K562 (cell line): ENCODE data around the gene NDOR1. TPM values are rescaled to one million over a fixed set of nuclear protein-coding genes. Genes with fewer than 3 reads are reported as not detected.

ENCODE experiments used
- ATF7 ChIP-seq: fragments of 450-650 bp; IDR thresholded peaks from 2 replicates; pipeline ENCODE4 v1.7.1; 2014; ENCODE audit warnings: mild to moderate bottlenecking, moderate library complexity
- CREB3 ChIP-seq: fragments of 450-650 bp; conservative IDR thresholded peaks from 2 replicates; pipeline ENCODE4 v1.6.1; 2016; ENCODE audit warnings: missing genetic modification characterization, low read depth, mild to moderate bottlenecking, missing compliant biosample characterization, moderate library complexity
- EP400 ChIP-seq: fragments of 450-650 bp; IDR thresholded peaks from 2 replicates; pipeline ENCODE4 v1.6.1; 2017; ENCODE audit warnings: antibody characterized with exemption, mild to moderate bottlenecking, moderate library complexity
- MTA1 ChIP-seq: fragments of 450-650 bp; IDR thresholded peaks from 2 replicates; pipeline ENCODE4 v1.6.1; 2017; ENCODE audit warnings: borderline replicate concordance
- NEUROD1 ChIP-seq: fragments of 150-350 bp; IDR thresholded peaks from 2 replicates; pipeline ENCODE4 v1.6.1; 2014; ENCODE audit warnings: borderline replicate concordance, low read length, low read depth; ENCODE audit not compliant: partially characterized antibody
- NUFIP1 ChIP-seq: fragments of 450-650 bp; IDR thresholded peaks from 2 replicates; pipeline ENCODE4 v1.6.1; 2018; ENCODE audit not compliant: partially characterized antibody
- POLR2AphosphoS2 ChIP-seq: IDR thresholded peaks from 2 replicates; pipeline ENCODE4 v1.6.1; 2012; ENCODE audit warnings: low read length, improper control_type of control experiment
- RHOXF2B ChIP-seq: fragments of 250-450 bp; sonication (Bioruptor Pico); conservative IDR thresholded peaks from 2 replicates; pipeline ENCODE4 v1.5.1; 2021
- SMARCA4 ChIP-seq: fragments of 450-650 bp; IDR thresholded peaks from 2 replicates; pipeline ENCODE4 v1.6.1; 2016
- SMARCA5 ChIP-seq: fragments of 450-650 bp; IDR thresholded peaks from 2 replicates; pipeline ENCODE4 v1.6.1; 2016
- XRCC5 ChIP-seq: fragments of 200-400 bp; formaldehyde crosslinking; IDR thresholded peaks from 2 replicates; pipeline ENCODE4 v1.6.1; 2017; ENCODE audit warnings: low read depth, mild to moderate bottlenecking, low read length
- ZBTB43 ChIP-seq: sonication (generic); formaldehyde crosslinking; IDR thresholded peaks from 2 replicates; pipeline ENCODE4 v1.8.0; 2023; ENCODE audit warnings: mild to moderate bottlenecking, missing genetic modification reagents
- ZNF551 ChIP-seq: fragments of 250-450 bp; sonication (Bioruptor Pico); IDR thresholded peaks from 2 replicates; pipeline ENCODE4 v1.5.0; 2021; ENCODE audit warnings: mild to moderate bottlenecking, moderate library complexity
- ZNF785 ChIP-seq: fragments of 250-450 bp; sonication (Bioruptor Pico); IDR thresholded peaks from 2 replicates; pipeline ENCODE4 v1.4.0; 2020; ENCODE audit warnings: mild to moderate bottlenecking
- ZSCAN29 ChIP-seq: fragments of 450-650 bp; IDR thresholded peaks from 2 replicates; pipeline ENCODE4 v1.6.1; 2017
- polyA plus RNA-seq, 8 experiments: library from polyadenylated mRNA; depleted of rRNA in 4 of 8; stranded (reverse) in 5 of 8; unstranded in 3 of 8; fragments of >200 nt; fragmentation: Nextera tagmentation in 2 of 8; fragmentation: Illumina TruSeq in 1 of 8; extraction: Ambion mirVana in 2 of 8; extraction: Trizol in 1 of 8; gene quantifications; 2 replicates each; pipeline versions ENCODE4 v1.2.1 to v1.2.3, GENCODE V29; 2011 to 2014; ENCODE audit warnings: inconsistent platforms in 1 of 8, missing spikeins in 1 of 8
- total RNA-seq, 7 experiments: library from RNA; depleted of rRNA in 6 of 7; stranded (reverse); fragments of >200 nt in 6 of 7; fragmentation: Illumina TruSeq in 2 of 7; extraction: Trizol in 2 of 7; gene quantifications; 2 replicates each; pipeline versions ENCODE4 v1.2.1 to v1.2.3, GENCODE V29; 2011 to 2021; ENCODE audit warnings: low replicate concordance in 1 of 7
- TF ChIP-seq, protein P1 (sequence below): fragments of 450-650 bp; IDR thresholded peaks from 2 replicates; pipeline ENCODE4 v1.6.1; 2016; ENCODE audit warnings: antibody characterized with exemption
- TF ChIP-seq, protein P2 (sequence below), 2 experiments: fragments of 450-650 bp in 1 of 2; IDR thresholded peaks; 2 replicates each; pipeline ENCODE4 v1.6.1; 2011 to 2017; ENCODE audit warnings: low read depth in 2 of 2, antibody characterized with exemption in 1 of 2, borderline replicate concordance in 1 of 2, low read length in 1 of 2, mild to moderate bottlenecking in 1 of 2, mixed read lengths in 1 of 2; ENCODE audit not compliant: control insufficient read depth in 1 of 2
- TF ChIP-seq, protein P3 (sequence below): conservative IDR thresholded peaks from 2 replicates; pipeline ENCODE4 v1.6.1; 2011; ENCODE audit warnings: low read depth, mild to moderate bottlenecking, low read length; ENCODE audit not compliant: control insufficient read depth

Gene NDOR1
- total and polyA plus RNA-seq, 9 of the 15 experiments (the other 6 are each of a cell fraction or from before 2014, with no cell fraction given), result 0.06 to 36.9 (median 6.9) TPM

GRCh38 chr9:137223078-137223970 is 17.8 kb downstream of the NDOR1 start (continued):
- TF ChIP-seq, protein P1, sequence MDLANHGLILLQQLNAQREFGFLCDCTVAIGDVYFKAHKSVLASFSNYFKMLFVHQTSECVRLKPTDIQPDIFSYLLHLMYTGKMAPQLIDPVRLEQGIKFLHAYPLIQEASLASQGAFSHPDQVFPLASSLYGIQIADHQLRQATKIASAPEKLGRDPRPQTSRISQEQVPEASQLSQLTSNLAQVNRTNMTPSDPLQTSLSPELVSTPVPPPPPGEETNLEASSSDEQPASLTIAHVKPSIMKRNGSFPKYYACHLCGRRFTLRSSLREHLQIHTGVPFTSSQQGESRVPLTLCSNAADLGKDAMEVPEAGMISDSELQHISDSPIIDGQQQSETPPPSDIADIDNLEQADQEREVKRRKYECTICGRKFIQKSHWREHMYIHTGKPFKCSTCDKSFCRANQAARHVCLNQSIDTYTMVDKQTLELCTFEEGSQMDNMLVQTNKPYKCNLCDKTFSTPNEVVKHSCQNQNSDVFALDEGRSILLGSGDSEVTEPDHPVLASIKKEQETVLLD, result peak; percentile 97
- TF ChIP-seq ZNF551 (CRISPR knock-in tag), result no peak
- peak; percentile 96 for TF ChIP-seq NEUROD1
- no peak; the same call in 1 of the 2 replicates for TF ChIP-seq MTA1
- TF ChIP-seq SMARCA4, result no peak
- no peak for TF ChIP-seq ZSCAN29
- no peak for TF ChIP-seq RHOXF2B (CRISPR knock-in tag)
- TF ChIP-seq ZBTB43, result no peak
- TF ChIP-seq ATF7, result peak; percentile 56; the same call in 1 of the 2 replicates
- TF ChIP-seq XRCC5, result no peak; the same call in 1 of the 2 replicates
- no peak for TF ChIP-seq ZNF785
- TF ChIP-seq POLR2AphosphoS2, result no peak; the same call in 1 of the 2 replicates
- no peak for TF ChIP-seq NUFIP1
- TF ChIP-seq EP400, result peak; percentile 67; the same call in 1 of the 2 replicates
- TF ChIP-seq SMARCA5, result no peak
- TF ChIP-seq, protein P2, sequence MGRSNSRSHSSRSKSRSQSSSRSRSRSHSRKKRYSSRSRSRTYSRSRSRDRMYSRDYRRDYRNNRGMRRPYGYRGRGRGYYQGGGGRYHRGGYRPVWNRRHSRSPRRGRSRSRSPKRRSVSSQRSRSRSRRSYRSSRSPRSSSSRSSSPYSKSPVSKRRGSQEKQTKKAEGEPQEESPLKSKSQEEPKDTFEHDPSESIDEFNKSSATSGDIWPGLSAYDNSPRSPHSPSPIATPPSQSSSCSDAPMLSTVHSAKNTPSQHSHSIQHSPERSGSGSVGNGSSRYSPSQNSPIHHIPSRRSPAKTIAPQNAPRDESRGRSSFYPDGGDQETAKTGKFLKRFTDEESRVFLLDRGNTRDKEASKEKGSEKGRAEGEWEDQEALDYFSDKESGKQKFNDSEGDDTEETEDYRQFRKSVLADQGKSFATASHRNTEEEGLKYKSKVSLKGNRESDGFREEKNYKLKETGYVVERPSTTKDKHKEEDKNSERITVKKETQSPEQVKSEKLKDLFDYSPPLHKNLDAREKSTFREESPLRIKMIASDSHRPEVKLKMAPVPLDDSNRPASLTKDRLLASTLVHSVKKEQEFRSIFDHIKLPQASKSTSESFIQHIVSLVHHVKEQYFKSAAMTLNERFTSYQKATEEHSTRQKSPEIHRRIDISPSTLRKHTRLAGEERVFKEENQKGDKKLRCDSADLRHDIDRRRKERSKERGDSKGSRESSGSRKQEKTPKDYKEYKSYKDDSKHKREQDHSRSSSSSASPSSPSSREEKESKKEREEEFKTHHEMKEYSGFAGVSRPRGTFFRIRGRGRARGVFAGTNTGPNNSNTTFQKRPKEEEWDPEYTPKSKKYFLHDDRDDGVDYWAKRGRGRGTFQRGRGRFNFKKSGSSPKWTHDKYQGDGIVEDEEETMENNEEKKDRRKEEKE (IDR thresholded peaks at IDR 0.05; ENCODE audit: borderline replicate concordance in 1 of 2, control insufficient read depth in 1 of 2, low read depth in 2 of 2, low read length in 1 of 2), result no peak
- no peak for TF ChIP-seq CREB3
- TF ChIP-seq, protein P3, sequence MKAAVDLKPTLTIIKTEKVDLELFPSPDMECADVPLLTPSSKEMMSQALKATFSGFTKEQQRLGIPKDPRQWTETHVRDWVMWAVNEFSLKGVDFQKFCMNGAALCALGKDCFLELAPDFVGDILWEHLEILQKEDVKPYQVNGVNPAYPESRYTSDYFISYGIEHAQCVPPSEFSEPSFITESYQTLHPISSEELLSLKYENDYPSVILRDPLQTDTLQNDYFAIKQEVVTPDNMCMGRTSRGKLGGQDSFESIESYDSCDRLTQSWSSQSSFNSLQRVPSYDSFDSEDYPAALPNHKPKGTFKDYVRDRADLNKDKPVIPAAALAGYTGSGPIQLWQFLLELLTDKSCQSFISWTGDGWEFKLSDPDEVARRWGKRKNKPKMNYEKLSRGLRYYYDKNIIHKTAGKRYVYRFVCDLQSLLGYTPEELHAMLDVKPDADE, result no peak
